Esophagus squamous epithelium (tissue), 5 donors: ENCODE results near the gene LBX2. TPM values are rescaled to one million over a fixed set of nuclear protein-coding genes. Genes with fewer than 3 reads are reported as not detected.

ENCODE experiments used
- DNase-seq: peaks from one replicate; lab custom pipeline; 2025; lab: John Stamatoyannopoulos, UW
- H3K27ac ChIP-seq, 4 donors: fragments of 200-600 bp; sonication (generic); one replicate each; pipeline ENCODE4 v1.5.1; 2016 to 2019; ENCODE audit warnings: mild to moderate bottlenecking in 1 of 4
- H3K27me3 ChIP-seq, 4 donors: fragments of 200-600 bp; sonication (generic); 1 replicate in 3 of 4; 2 replicates in 1 of 4; pipeline versions ENCODE4 v1.5.1 to v1.6.0; 2017 to 2021; ENCODE audit warnings: antibody characterized with exemption in 1 of 4
- H3K36me3 ChIP-seq, 3 donors: fragments of 200-600 bp; sonication (generic); one replicate each; pipeline ENCODE4 v1.5.1; 2016 to 2019
- H3K4me1 ChIP-seq, 3 donors: fragments of 200-600 bp; sonication (generic); one replicate each; pipeline ENCODE4 v1.5.1; 2017 to 2019
- H3K4me3 ChIP-seq, 4 donors: fragments of 200-600 bp; sonication (generic); 1 replicate in 3 of 4; 2 replicates in 1 of 4; pipeline ENCODE4 v1.5.1; 2016 to 2019; ENCODE audit warnings: mild to moderate bottlenecking in 2 of 4, moderate library complexity in 1 of 4
- H3K9me3 ChIP-seq, 3 donors: fragments of 200-600 bp; sonication (generic); one replicate each; pipeline ENCODE4 v1.5.1; 2016 to 2019
- CTCF ChIP-seq, 6 experiments: fragments of 450-650 bp in 4 of 6; fragments of 200-600 bp in 2 of 6; sonication (generic) in 2 of 6; IDR thresholded peaks; one replicate each; pipeline ENCODE4 v1.5.1; 2016 to 2019; ENCODE audit warnings: antibody characterized with exemption in 6 of 6, mild to moderate bottlenecking in 4 of 6, moderate library complexity in 4 of 6
- POLR2A ChIP-seq, 4 donors: fragments of 450-650 bp; IDR thresholded peaks; one replicate each; pipeline ENCODE4 v1.6.1; 2017; ENCODE audit warnings: antibody characterized with exemption in 4 of 4, mild to moderate bottlenecking in 4 of 4, moderate library complexity in 3 of 4
- WGBS, 2 donors: methylation state at CpG; one replicate each; pipeline ENCODE4 v1.1.5; 2018; 5-methylcytosine and 5-hydroxymethylcytosine counted together
- intact Hi-C: fragments of 100-400 bp; cut with DNase I; formaldehyde crosslinking; loops from one replicate; pipeline ENCODE4 v1.15.0; 2022
- total RNA-seq, 4 donors: library from RNA; depleted of rRNA; stranded (reverse); fragments of >200 nt; gene quantifications; one replicate each; pipeline ENCODE4 v1.1.0, GENCODE V29; 2016
- donor health status: DM: yes; HTN: yes; CAD: no.

LBX2 gene
- total RNA-seq, 4 donors from 2014 or later = 0.38 to 0.57 TPM; not detected in 2

- intact Hi-C loops = loop anchor here (5.0 kb wide), 1 partner anchor 47 kb away; the partner anchor contains the start of genes CCDC142 and TTC31
- peaks cover 18 to 58% (median 28%) of the 10 kb centered on the region in 3 donors for H3K4me1 ChIP-seq
These were observed 30.2 kb upstream of the LBX2 start, which contains the start of the genes AUP1 and HTRA2 for GRCh38 chr2:74529357-74530238. Gene AUP1, minus strand, starts transcription at chr2:74529706. Its CDS starts 77 bp downstream, at chr2:74529629. Gene HTRA2, plus strand, starts transcription at chr2:74529933. Its CDS starts 74 bp downstream, at chr2:74530007.

GRCh38 chr2:74528600-74529356, 29.4 kb upstream of the LBX2 start:
- peaks cover 7 to 45% (median 21%) of the 10 kb centered on the region in 3 donors for H3K36me3 ChIP-seq
- no peak for TF ChIP-seq POLR2A (IDR thresholded peaks at IDR 0.05)
- TF ChIP-seq CTCF (IDR thresholded peaks at IDR 0.05) = no peak
- intact Hi-C loops = loop anchor here (5.0 kb wide), 1 partner anchor 46 kb away; the partner anchor contains the start of genes CCDC142 and TTC31
- H3K9me3 ChIP-seq = no peaks in the 10 kb centered on the region
- H3K27me3 ChIP-seq = no peaks in the 10 kb centered on the region
- H3K27ac ChIP-seq = peak overlapping the region; percentile 90 to 95 (median 91)
- 21 to 22% methylated on average over 19 to 20 of the region's 29 CpGs for WGBS, 2 donors
- H3K4me3 ChIP-seq = peak overlapping the region; percentile 83 to 98 (median 90)
- H3K4me1 ChIP-seq = peaks cover 18 to 58% (median 28%) of the 10 kb centered on the region in 3 donors
- DNase-seq = no peak

More at GRCh38 chr2:74529357-74530238, 30.2 kb upstream of the LBX2 start, which contains the start of the genes AUP1 and HTRA2:
- Histone ChIP-seq H3K9me3 (no peaks in the 10 kb centered on the region), H3K27me3 (no peaks in the 10 kb centered on the region), H3K36me3 (peaks cover 7 to 47% (median 21%) of the 10 kb centered on the region in 3 donors), H3K4me3 (peak within 1 kb of the TSS; percentile 83 to 98 (median 90)), H3K27ac (peak within 1 kb of the TSS; percentile 90 to 95 (median 91))
- peak in 2 of 6 experiments; percentile 8 to 57 for TF ChIP-seq CTCF (IDR thresholded peaks at IDR 0.05)
- peak in 3 of 4 donors; percentile 68 to 86 (median 76) for TF ChIP-seq POLR2A (IDR thresholded peaks at IDR 0.05)
- peak; percentile 92 for DNase-seq
- 0% methylated on average over 28 of the region's 87 CpGs; no CpG with 5 or more reads in 1 of the 2 donors for WGBS, 2 donors

GRCh38 chr2:74527741-74528140, 28.3 kb upstream of the LBX2 start:
- DNase-seq = no peak
- TF ChIP-seq POLR2A (IDR thresholded peaks at IDR 0.05) (no peak), CTCF (IDR thresholded peaks at IDR 0.05) (no peak)
- peaks cover 7 to 35% (median 15%) of the 10 kb centered on the region in 3 donors for H3K36me3 ChIP-seq
- no peaks in the 10 kb centered on the region for H3K9me3 ChIP-seq
- no peak overlapping the region for H3K4me3 ChIP-seq
- H3K27me3 ChIP-seq = no peaks in the 10 kb centered on the region
- WGBS, 2 donors = 91 to 96% methylated on average over 6 to 9 of the region's 9 CpGs
- H3K27ac ChIP-seq = no peak overlapping the region
- peaks cover 18 to 58% (median 28%) of the 10 kb centered on the region in 3 donors for H3K4me1 ChIP-seq
- intact Hi-C loops = loop anchor here (5.0 kb wide), 1 partner anchor 45 kb away; the partner anchor contains the start of genes CCDC142 and TTC31

GRCh38 chr2:74526649-74527230, 27.3 kb upstream of the LBX2 start:
- H3K27me3 ChIP-seq = no peaks in the 10 kb centered on the region
- 96 to 100% methylated on average over 8 to 11 of the region's 11 CpGs for WGBS, 2 donors
- peak overlapping the region in 1 of 4 donors; percentile 14 for H3K27ac ChIP-seq
- no peak overlapping the region for H3K4me3 ChIP-seq
- H3K36me3 ChIP-seq = peaks cover 7 to 29% (median 11%) of the 10 kb centered on the region in 3 donors
- no peak for DNase-seq
- peaks cover 18 to 54% (median 28%) of the 10 kb centered on the region in 3 donors for H3K4me1 ChIP-seq
- intact Hi-C loops = loop anchor here (5.0 kb wide), 1 partner anchor 44 kb away; the partner anchor contains the start of genes CCDC142 and TTC31
- no peaks in the 10 kb centered on the region for H3K9me3 ChIP-seq
- no peak for TF ChIP-seq POLR2A (IDR thresholded peaks at IDR 0.05)
- TF ChIP-seq CTCF (IDR thresholded peaks at IDR 0.05) = no peak
